NCI-H510A treated with DMSO at 0.1 percent for 48 hours (cell line): Measurements from ENCODE around the gene PLCH1.
A peak's percentile ranks its signal among the peaks of the same experiment; 100 is the strongest.
"Not testable (repeated sequence)": the region's sequence is repeated elsewhere in the genome, so short reads cannot be mapped to it uniquely, and the experiment has no call there.

Experiments
- DNase-seq: peaks from one replicate; lab custom pipeline; 2025; lab: John Stamatoyannopoulos, UW

Gene PLCH1

GRCh38 chr3:155418407-155418806 is 326.5 kb downstream of the PLCH1 start:
- no peak for DNase-seq

- DNase-seq, result no peak
These were observed 327.8 kb downstream of the PLCH1 start for GRCh38 chr3:155417119-155417517.

GRCh38 chr3:155416500-155417118 is 328.3 kb downstream of the PLCH1 start:
- DNase-seq, result no peak

GRCh38 chr3:155412904-155413303 is 332.0 kb downstream of the PLCH1 start:
- no peak for DNase-seq

GRCh38 chr3:155411500-155412223 is 333.2 kb downstream of the PLCH1 start:
- no peak for DNase-seq

- DNase-seq, result no peak
These were observed 335.5 kb downstream of the PLCH1 start for GRCh38 chr3:155409336-155409735.

GRCh38 chr3:155407971-155408370 is 336.9 kb downstream of the PLCH1 start:
- no peak for DNase-seq

- DNase-seq, result no peak
These were observed 337.5 kb downstream of the PLCH1 start for GRCh38 chr3:155407331-155407730.

GRCh38 chr3:155404486-155404885 is 340.4 kb downstream of the PLCH1 start:
- peak; percentile 71 for DNase-seq

GRCh38 chr3:155402656-155403055 is 342.2 kb downstream of the PLCH1 start:
- no peak for DNase-seq

- no peak for DNase-seq
These were observed 346.8 kb downstream of the PLCH1 start for GRCh38 chr3:155398046-155398445.

- not testable (repeated sequence) for DNase-seq
These were observed 350.0 kb downstream of the PLCH1 start for GRCh38 chr3:155394896-155395295.

GRCh38 chr3:155394240-155394639 is 350.6 kb downstream of the PLCH1 start:
- DNase-seq, result no peak

- no peak for DNase-seq
These were observed 351.6 kb downstream of the PLCH1 start for GRCh38 chr3:155393316-155393715.

GRCh38 chr3:155392138-155392537 is 352.7 kb downstream of the PLCH1 start:
- DNase-seq, result no peak

GRCh38 chr3:155391551-155391958 is 353.3 kb downstream of the PLCH1 start:
- DNase-seq, result no peak

- no peak for DNase-seq
These were observed 353.8 kb downstream of the PLCH1 start for GRCh38 chr3:155391104-155391503.

GRCh38 chr3:155390351-155390750 is 354.5 kb downstream of the PLCH1 start:
- DNase-seq, result no peak

GRCh38 chr3:155388417-155388816 is 356.5 kb downstream of the PLCH1 start:
- DNase-seq, result no peak

GRCh38 chr3:155387571-155387970 is 357.3 kb downstream of the PLCH1 start:
- DNase-seq, result no peak

GRCh38 chr3:155386919-155387318 is 358.0 kb downstream of the PLCH1 start:
- DNase-seq, result no peak

- no peak for DNase-seq
These were observed 358.8 kb downstream of the PLCH1 start for GRCh38 chr3:155385896-155386625.

GRCh38 chr3:155382396-155383042 is 362.4 kb downstream of the PLCH1 start:
- DNase-seq, result peak; percentile 79
